ENCODE data around the gene TMEM201. TPM values are rescaled to one million over a fixed set of nuclear protein-coding genes. Genes with fewer than 3 reads are reported as not detected.

TMEM201 gene
- total RNA-seq = 10 to 100 TPM in 1 of 2 donors, 1 to 10 TPM in 1; 5.1 to 18.1 TPM

GRCh38 chr1:9588551-9589143, at the start of gene TMEM201:
TMEM201 (plus strand) TSS chr1:9588911; CDS start chr1:9588931, 20 bp downstream.
- TF ChIP-seq CTCF (IDR thresholded peaks at IDR 0.05) = peak; percentile 69
- no peaks in the 10 kb centered on the region for H3K27me3 ChIP-seq
- H3K36me3 ChIP-seq = no peaks in the 10 kb centered on the region
- no peaks in the 10 kb centered on the region for H3K4me1 ChIP-seq
- intact Hi-C loops (cut with DNase I) = no loop called here
- DNase-seq = peak; percentile 94
- H3K27ac ChIP-seq = peak within 1 kb of the TSS; percentile 10
- peak within 1 kb of the TSS; percentile 87 for H3K4me3 ChIP-seq
- no peaks in the 10 kb centered on the region for H3K9me3 ChIP-seq
- H3K9ac ChIP-seq (ENCODE audit: low read depth in 2 of 2, low read length in 2 of 2) = peak within 1 kb of the TSS; percentile 43 to 79

DNA sequence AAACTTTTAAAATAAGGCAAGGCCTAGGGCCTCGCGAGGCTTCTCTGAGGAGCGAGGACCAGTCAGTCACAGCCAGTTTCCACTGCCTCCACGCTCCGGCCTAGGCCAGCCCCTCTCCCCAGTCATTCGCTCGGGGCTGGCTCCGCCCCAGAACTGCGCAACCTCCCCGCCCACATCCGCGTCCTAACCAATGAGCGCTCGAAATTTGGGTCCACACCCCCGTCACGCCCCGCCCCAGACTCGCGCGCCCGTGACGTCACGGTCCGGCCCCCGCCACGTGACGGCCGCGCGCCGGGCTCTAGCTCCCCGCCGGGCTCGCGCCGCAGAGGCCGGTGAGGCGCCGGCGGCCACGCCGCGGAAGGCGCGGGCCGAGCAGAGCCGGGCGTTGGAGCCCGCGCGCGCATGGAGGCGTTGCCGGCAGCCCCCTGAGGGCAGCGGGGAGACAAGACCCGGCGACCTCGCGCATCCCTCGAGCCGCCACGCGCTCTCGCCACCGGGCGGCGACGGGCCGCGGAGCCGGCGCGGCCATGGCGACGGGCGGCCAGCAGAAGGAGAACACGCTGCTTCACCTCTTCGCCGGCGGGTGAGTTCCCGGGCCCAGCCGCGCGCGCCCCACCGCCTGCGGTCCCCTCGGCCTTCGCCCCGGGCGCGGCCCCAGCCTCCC, 49.4 kb upstream of the TMEM201 start, which contains the start of gene SLC25A33:
Gene SLC25A33 (plus strand): TSS at position 301 of the 664 bp plus-strand sequence. CDS start 227 bp downstream, at position 528.
- H3K4me3 ChIP-seq = peak within 1 kb of the TSS; percentile 87
- TF ChIP-seq CTCF (IDR thresholded peaks at IDR 0.05) = no peak
- H3K27me3 ChIP-seq = no peaks in the 10 kb centered on the region
- no peaks in the 10 kb centered on the region for H3K9me3 ChIP-seq
- peak within 1 kb of the TSS; percentile 86 for H3K27ac ChIP-seq
- DNase-seq = peak; percentile 99
- H3K9ac ChIP-seq (ENCODE audit: low read depth in 2 of 2, low read length in 2 of 2) = peak within 1 kb of the TSS; percentile 88 to 93
- H3K4me1 ChIP-seq = peaks cover 12% of the 10 kb centered on the region
- H3K36me3 ChIP-seq = no peaks in the 10 kb centered on the region
- intact Hi-C loops (cut with DNase I) = no loop called here

DNA sequence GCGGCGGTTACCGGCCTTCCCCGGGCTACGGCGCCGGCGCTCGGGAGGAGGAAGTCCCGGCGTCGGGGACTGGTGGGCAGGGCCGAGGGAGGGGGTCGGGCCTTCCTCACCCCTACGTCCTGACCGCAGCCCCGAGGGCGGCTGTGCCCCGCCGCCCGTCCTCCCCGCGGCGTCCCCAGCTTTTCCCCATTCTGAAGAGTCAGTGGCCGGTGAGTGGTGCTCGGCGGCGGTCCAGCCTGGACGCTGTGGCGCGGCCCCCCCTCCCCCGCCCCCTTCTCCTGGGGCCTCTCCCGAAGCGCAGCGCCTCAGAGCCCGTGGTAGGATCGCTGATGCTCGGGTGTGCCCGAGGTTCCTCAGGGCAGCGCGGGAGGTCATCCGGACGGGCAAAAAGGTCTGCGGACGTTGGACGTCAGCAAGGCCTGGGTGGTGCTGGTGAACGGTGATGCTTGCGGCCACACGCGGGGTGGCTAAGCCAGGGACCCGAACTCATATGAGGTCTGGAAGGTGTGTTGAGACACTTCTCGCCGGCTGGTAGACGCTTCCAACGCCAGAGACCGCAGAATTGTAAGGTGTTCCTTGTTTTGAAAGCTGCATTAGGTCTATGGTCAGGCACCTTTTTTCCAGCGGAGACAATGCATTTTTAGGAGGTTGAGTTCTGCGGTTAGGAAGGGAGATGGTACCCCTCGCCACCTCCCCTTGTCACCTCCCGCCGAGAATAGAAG, 48.7 kb upstream of the TMEM201 start:
- Histone ChIP-seq H3K4me1 (peaks cover 12% of the 10 kb centered on the region), H3K4me3 (peak overlapping the region; percentile 87), H3K36me3 (no peaks in the 10 kb centered on the region), H3K9me3 (no peaks in the 10 kb centered on the region), H3K27ac (peak overlapping the region; percentile 86), H3K9ac (ENCODE audit: low read depth in 2 of 2, low read length in 2 of 2) (peak overlapping the region; percentile 88 to 93), H3K27me3 (no peaks in the 10 kb centered on the region)
- peak; percentile 56 for DNase-seq
- intact Hi-C loops (cut with DNase I) = no loop called here
- TF ChIP-seq CTCF (IDR thresholded peaks at IDR 0.05) = no peak

- H3K27ac ChIP-seq = no peak overlapping the region
- TF ChIP-seq CTCF (IDR thresholded peaks at IDR 0.05) = no peak
- no peaks in the 10 kb centered on the region for H3K27me3 ChIP-seq
- H3K9ac ChIP-seq (ENCODE audit: low read depth in 2 of 2, low read length in 2 of 2) = no peak overlapping the region
- no peak overlapping the region for H3K4me3 ChIP-seq
- H3K4me1 ChIP-seq = peaks cover 12% of the 10 kb centered on the region
- intact Hi-C loops (cut with DNase I) = no loop called here
- DNase-seq = peak; percentile 53
- no peaks in the 10 kb centered on the region for H3K36me3 ChIP-seq
- H3K9me3 ChIP-seq = no peaks in the 10 kb centered on the region
Measured at GRCh38 chr1:9542430-9542829, 46.3 kb upstream of the TMEM201 start.

- TF ChIP-seq CTCF (IDR thresholded peaks at IDR 0.05) = no peak
- Histone ChIP-seq H3K36me3 (no peaks in the 10 kb centered on the region), H3K27me3 (no peaks in the 10 kb centered on the region), H3K4me3 (no peak overlapping the region), H3K4me1 (peaks cover 7% of the 10 kb centered on the region), H3K9ac (ENCODE audit: low read depth in 2 of 2, low read length in 2 of 2) (no peak overlapping the region), H3K9me3 (no peaks in the 10 kb centered on the region), H3K27ac (no peak overlapping the region)
- intact Hi-C loops (cut with DNase I) = no loop called here
- DNase-seq = no peak
Measured at GRCh38 chr1:9544926-9545325, 43.8 kb upstream of the TMEM201 start.
